Neural crest cell (in vitro differentiated cells): ENCODE measurements around the gene HMCN1. TPM values are rescaled to one million over a fixed set of nuclear protein-coding genes. Genes with fewer than 3 reads are reported as not detected.

Experiments used
- DNase-seq: peaks from one replicate; pipeline ENCODE4 v3.0.0; 2021; ENCODE audit warnings: low read depth, mixed read lengths, low spot score
- H3K27ac Mint-ChIP-seq: one replicate; pipeline ENCODE4 v1.8.0; 2021; ENCODE audit warnings: mild to moderate bottlenecking, mixed read lengths; ENCODE audit not compliant: unreplicated experiment
- H3K27me3 Mint-ChIP-seq: 2 replicates; pipeline ENCODE4 v1.8.0; 2021; ENCODE audit warnings: low read depth, mild to moderate bottlenecking, mixed read lengths
- H3K36me3 Mint-ChIP-seq: 2 replicates; pipeline ENCODE4 v1.8.0; 2021; ENCODE audit warnings: low read depth, mild to moderate bottlenecking, mixed read lengths
- H3K4me1 Mint-ChIP-seq: 2 replicates; pipeline ENCODE4 v1.8.0; 2021; ENCODE audit warnings: mixed read lengths
- H3K4me3 Mint-ChIP-seq: one replicate; pipeline ENCODE4 v1.8.0; 2021; ENCODE audit warnings: mild to moderate bottlenecking, mixed read lengths
- H3K9me3 Mint-ChIP-seq: 2 replicates; pipeline ENCODE4 v1.8.0; 2021; ENCODE audit warnings: mixed read lengths
- total RNA-seq: library from RNA; stranded (reverse); gene quantifications from 2 replicates; pipeline ENCODE4 v1.2.1, GENCODE V29; 2021
- TF ChIP-seq, protein P1 (sequence below): fragments of 200-600 bp; sonication (generic); conservative IDR thresholded peaks from 2 replicates; pipeline ENCODE4 v1.5.0; 2021; ENCODE audit warnings: antibody characterized with exemption, mild to moderate bottlenecking

HMCN1 gene
- total RNA-seq, 1 donor from 2014 or later = 16.6 TPM

DNA sequence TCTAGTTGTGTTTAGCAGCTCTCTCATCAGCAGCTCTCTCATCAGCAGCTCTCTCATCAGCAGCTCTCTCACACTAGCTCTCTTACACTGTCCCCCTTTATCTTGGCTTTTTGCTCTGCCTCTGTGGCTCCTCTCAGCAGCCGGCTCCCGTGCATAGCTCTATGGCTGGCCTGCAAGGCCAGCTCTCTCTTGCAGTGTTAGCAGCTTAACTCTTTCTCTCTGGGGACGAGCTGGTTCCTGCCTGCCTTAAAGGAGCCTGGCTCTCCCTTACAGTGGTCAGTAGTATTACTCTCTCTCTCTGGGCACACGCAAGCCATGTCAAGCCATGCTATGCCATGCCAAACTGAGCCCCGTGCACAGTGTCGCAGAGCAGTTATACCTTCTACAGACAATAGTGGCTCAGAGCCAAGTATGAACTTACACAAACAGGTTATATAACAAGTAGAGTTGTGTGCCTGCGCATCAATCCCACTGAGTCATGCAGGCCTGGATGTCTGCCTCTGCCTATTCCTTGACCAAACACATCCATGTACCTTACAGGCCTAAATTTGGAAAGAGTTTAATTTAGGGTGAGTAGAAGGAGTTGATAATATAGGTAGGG is 345.0 kb downstream of the HMCN1 start:
- no peak for DNase-seq
- Mint-ChIP-seq H3K4me1 (peaks cover 21% of the 10 kb centered on the region), H3K27ac (no peak overlapping the region), H3K9me3 (no peaks in the 10 kb centered on the region), H3K36me3 (no peaks in the 10 kb centered on the region), H3K4me3 (no peak overlapping the region), H3K27me3 (no peaks in the 10 kb centered on the region)
- TF ChIP-seq, protein P1, sequence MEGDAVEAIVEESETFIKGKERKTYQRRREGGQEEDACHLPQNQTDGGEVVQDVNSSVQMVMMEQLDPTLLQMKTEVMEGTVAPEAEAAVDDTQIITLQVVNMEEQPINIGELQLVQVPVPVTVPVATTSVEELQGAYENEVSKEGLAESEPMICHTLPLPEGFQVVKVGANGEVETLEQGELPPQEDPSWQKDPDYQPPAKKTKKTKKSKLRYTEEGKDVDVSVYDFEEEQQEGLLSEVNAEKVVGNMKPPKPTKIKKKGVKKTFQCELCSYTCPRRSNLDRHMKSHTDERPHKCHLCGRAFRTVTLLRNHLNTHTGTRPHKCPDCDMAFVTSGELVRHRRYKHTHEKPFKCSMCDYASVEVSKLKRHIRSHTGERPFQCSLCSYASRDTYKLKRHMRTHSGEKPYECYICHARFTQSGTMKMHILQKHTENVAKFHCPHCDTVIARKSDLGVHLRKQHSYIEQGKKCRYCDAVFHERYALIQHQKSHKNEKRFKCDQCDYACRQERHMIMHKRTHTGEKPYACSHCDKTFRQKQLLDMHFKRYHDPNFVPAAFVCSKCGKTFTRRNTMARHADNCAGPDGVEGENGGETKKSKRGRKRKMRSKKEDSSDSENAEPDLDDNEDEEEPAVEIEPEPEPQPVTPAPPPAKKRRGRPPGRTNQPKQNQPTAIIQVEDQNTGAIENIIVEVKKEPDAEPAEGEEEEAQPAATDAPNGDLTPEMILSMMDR = no peak

DNA sequence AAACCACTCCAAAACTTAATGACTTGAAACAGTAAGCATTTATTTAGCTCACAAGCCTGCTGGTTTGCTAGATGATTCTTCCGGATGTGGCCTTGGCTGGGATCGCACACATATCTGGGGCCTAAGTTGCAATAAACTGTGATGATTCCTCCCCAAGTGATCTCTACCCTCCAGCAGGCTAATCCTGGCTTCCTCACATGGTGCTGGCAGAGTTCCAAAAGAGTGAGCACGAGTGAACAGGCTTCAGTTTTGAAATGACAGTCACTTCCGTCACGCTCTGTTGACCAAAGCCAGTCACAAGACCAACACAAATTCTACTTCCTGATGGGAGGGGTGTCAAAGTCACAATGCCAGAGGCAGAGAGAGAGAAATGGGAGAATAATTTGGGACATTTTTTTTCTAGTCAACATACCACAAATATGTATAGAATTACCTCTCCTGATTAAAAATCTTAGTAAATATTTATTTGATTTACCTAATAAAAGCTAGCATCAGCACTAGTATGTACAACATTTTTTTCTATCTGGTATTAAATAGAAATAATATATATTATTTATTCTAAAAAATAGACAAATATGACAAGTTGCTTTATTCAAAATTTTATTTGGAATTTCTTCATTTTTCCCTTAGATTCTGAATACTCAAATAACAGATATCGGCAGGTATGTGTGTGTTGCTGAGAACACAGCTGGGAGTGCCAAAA is 348.2 kb downstream of the HMCN1 start:
- Mint-ChIP-seq H3K36me3 (peaks cover 2% of the 10 kb centered on the region), H3K27ac (peak overlapping the region; percentile 58), H3K4me1 (peaks cover 44% of the 10 kb centered on the region), H3K27me3 (no peaks in the 10 kb centered on the region), H3K9me3 (no peaks in the 10 kb centered on the region), H3K4me3 (peak overlapping the region; percentile 31)
- TF ChIP-seq, protein P1 = no peak
- DNase-seq = peak; percentile 27

DNA sequence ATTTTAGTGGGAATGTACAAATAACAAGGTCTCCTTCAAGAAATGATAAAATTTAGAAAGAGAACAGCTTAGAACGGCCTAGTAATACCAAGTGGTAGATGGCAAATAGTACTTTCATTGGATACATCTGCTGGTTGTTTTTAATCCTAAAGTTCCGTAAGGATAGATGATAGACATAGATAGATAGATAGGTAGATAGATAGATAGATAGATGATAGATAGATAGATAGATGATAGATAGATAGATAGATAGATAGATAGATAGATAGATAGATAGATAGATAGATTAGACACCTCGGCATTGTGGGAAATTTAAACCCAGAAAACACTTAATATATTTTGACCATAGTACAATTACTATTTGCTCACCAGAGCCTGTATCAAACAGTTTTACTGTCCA is 352.4 kb downstream of the HMCN1 start:
- Mint-ChIP-seq H3K4me1 (peaks cover 35% of the 10 kb centered on the region), H3K36me3 (peaks cover 2% of the 10 kb centered on the region), H3K27ac (no peak overlapping the region), H3K9me3 (no peaks in the 10 kb centered on the region), H3K4me3 (no peak overlapping the region), H3K27me3 (no peaks in the 10 kb centered on the region)
- TF ChIP-seq, protein P1 = no peak
- DNase-seq = no peak

DNA sequence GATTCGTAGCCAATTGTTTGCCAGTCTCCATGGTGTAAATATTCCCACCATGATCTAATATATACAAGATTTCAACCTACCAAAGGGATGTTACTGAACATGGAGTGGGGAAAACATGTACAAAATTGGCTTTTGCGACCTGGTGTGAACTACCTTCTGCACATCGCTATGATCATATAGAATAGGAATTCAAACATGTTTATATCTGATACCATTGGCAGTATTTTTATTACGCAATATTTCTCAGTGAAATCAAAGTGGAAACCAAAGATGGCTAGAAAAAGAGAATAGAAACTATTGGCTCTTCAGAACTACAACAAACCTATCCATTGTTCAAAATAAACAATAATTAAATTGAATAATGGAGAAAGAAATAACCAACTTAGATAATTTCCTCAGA is 355.7 kb downstream of the HMCN1 start:
- Mint-ChIP-seq H3K4me1 (peaks cover 30% of the 10 kb centered on the region), H3K27me3 (no peaks in the 10 kb centered on the region), H3K9me3 (no peaks in the 10 kb centered on the region), H3K36me3 (no peaks in the 10 kb centered on the region), H3K4me3 (no peak overlapping the region), H3K27ac (no peak overlapping the region)
- no peak for DNase-seq
- TF ChIP-seq, protein P1 = no peak

DNA sequence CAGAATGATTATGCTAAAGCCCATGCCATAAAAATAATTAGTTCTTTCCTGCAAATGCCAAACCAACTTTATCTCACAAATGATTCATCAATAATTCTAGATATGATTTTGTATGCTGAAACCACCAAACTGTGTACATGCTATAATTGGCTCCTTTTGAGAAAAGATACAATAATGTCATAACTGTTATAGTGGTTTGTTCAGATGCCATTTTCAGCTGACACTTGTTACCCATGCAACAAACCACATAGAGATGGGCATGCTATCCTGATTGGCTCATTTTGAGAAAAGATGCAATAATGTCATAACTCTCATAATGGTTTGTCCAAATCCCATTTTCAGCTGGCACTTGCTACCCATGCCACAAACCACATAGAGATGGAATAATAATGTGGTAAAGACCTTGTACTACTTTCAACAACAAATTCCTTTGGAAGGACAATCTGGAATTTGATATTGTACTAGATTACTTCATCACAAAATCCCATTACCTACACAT is 357.1 kb downstream of the HMCN1 start:
- no peak overlapping the region for H3K27ac Mint-ChIP-seq
- H3K4me3 Mint-ChIP-seq = no peak overlapping the region
- H3K27me3 Mint-ChIP-seq = no peaks in the 10 kb centered on the region
- DNase-seq = no peak
- H3K4me1 Mint-ChIP-seq = peaks cover 21% of the 10 kb centered on the region
- no peaks in the 10 kb centered on the region for H3K36me3 Mint-ChIP-seq
- TF ChIP-seq, protein P1 = no peak
- H3K9me3 Mint-ChIP-seq = no peaks in the 10 kb centered on the region
